ENCODE data around the gene SLC5A10. TPM values are rescaled to one million over a fixed set of nuclear protein-coding genes. Genes with fewer than 3 reads are reported as not detected.

Gene SLC5A10
- total RNA-seq, 1 experiment from 2014 or later = not detected

DNA sequence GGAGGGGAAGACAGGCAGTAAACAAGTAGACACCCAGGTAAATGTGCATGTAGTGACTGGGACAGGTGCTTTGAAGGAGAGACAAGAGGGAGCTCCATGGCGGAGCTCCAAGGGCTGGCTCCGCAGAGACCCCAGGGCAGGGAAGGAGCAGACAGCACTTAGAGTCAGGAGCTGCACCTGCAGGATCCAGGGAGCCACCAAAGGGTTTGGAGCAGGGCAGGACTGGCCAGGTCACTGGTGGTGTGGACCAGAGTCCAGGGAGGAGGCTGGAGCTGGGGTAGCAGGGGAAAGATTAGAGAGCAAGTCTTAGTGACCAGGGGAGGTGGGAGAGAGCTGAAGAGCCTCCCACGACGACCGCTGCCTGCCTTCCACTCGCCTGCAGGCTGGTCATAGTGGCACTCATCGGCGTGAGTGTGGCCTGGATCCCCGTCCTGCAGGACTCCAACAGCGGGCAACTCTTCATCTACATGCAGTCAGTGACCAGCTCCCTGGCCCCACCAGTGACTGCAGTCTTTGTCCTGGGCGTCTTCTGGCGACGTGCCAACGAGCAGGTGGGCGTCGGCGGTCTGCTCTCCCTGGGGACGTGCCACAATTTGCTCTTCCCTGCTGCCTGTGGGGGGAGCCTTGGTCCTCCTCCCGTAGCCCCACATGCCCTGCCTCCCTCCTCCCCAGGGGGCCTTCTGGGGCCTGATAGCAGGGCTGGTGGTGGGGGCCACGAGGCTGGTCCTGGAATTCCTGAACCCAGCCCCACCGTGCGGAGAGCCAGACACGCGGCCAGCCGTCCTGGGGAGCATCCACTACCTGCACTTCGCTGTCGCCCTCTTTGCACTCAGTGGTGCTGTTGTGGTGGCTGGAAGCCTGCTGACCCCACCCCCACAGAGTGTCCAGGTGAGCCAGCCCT lies 67.3 kb downstream of the SLC5A10 start:
- H3K9me3 ChIP-seq (ENCODE audit: control insufficient read depth, low read depth, low read length) = no peaks in the 10 kb centered on the region
- no CpG with 5 or more reads among the region's 27 CpGs for WGBS (ENCODE audit: extremely low coverage, insufficient read length, low lambda C conversion rate)
- no peak overlapping the region for H3K4me3 Mint-ChIP-seq
- H4K20me1 ChIP-seq (ENCODE audit: control insufficient read depth, insufficient read depth, insufficient read length) = no peaks in the 10 kb centered on the region
- no peak overlapping the region for H3K9ac ChIP-seq (ENCODE audit: extremely low read depth, insufficient read length, low read length)
- no peak overlapping the region; a peak in 1 of 7 replicates for H3K27ac Mint-ChIP-seq
- H4K5ac ChIP-seq (ENCODE audit: insufficient read length, low read depth, low read length) = no peak overlapping the region
- H3K4ac ChIP-seq (ENCODE audit: low read depth, low read length) = no peak overlapping the region
- H3K9me3 Mint-ChIP-seq = no peaks in the 10 kb centered on the region
- no peaks in the 10 kb centered on the region; the same call in 1 of the 2 replicates for H3K27me3 ChIP-seq (ENCODE audit: insufficient read depth, low read length)
- no peak overlapping the region for H2BK12ac ChIP-seq (ENCODE audit: insufficient read length, low read depth, low read length)
- no peak overlapping the region for H3K18ac ChIP-seq (ENCODE audit: insufficient read length, low read depth, low read length)
- no peaks in the 10 kb centered on the region for H3K4me1 ChIP-seq (ENCODE audit: insufficient read depth, low read length)
- H3K4me2 ChIP-seq (ENCODE audit: insufficient read depth, insufficient read length, low read length) = no peak overlapping the region
- H3K36me3 Mint-ChIP-seq (ENCODE audit: insufficient read depth in 1 of 3, low read depth in 3 of 3) = no peaks in the 10 kb centered on the region; a peak in 1 of 7 replicates
- no peaks in the 10 kb centered on the region for H3K79me1 ChIP-seq (ENCODE audit: insufficient read depth, low read depth, low read length, poor library complexity, severe bottlenecking)
- no peak overlapping the region for H3K27ac ChIP-seq (ENCODE audit: insufficient read length, low read depth, low read length)
- no peak overlapping the region for H2BK15ac ChIP-seq (ENCODE audit: low read depth, low read length)
- no peaks in the 10 kb centered on the region for H3K23me2 ChIP-seq (ENCODE audit: insufficient read length, low read depth, low read length, poor library complexity, severe bottlenecking)
- no peak overlapping the region for H2AK5ac ChIP-seq (ENCODE audit: insufficient read length, low read length)
- no peak overlapping the region for H3K23ac ChIP-seq (ENCODE audit: insufficient read length, low read depth, low read length)
- H2BK120ac ChIP-seq (ENCODE audit: low read depth, low read length, poor library complexity, severe bottlenecking) = no peak overlapping the region
- TF ChIP-seq, protein P1, sequence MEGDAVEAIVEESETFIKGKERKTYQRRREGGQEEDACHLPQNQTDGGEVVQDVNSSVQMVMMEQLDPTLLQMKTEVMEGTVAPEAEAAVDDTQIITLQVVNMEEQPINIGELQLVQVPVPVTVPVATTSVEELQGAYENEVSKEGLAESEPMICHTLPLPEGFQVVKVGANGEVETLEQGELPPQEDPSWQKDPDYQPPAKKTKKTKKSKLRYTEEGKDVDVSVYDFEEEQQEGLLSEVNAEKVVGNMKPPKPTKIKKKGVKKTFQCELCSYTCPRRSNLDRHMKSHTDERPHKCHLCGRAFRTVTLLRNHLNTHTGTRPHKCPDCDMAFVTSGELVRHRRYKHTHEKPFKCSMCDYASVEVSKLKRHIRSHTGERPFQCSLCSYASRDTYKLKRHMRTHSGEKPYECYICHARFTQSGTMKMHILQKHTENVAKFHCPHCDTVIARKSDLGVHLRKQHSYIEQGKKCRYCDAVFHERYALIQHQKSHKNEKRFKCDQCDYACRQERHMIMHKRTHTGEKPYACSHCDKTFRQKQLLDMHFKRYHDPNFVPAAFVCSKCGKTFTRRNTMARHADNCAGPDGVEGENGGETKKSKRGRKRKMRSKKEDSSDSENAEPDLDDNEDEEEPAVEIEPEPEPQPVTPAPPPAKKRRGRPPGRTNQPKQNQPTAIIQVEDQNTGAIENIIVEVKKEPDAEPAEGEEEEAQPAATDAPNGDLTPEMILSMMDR (conservative IDR thresholded peaks at IDR 0.05) = no peak
- no peak overlapping the region for H2BK20ac ChIP-seq (ENCODE audit: low read depth, low read length, poor library complexity, severe bottlenecking)
- no peak overlapping the region for H2AFZ ChIP-seq (ENCODE audit: low read length)
- peaks cover 7% of the 10 kb centered on the region for H3K27me3 Mint-ChIP-seq (ENCODE audit: low read depth)
- H3K14ac ChIP-seq (ENCODE audit: insufficient read depth, low read length) = peak overlapping the region; percentile 34; the same call in 1 of the 2 replicates
- no peak overlapping the region for H4K91ac ChIP-seq (ENCODE audit: insufficient read length, low read depth, low read length)
- no peak overlapping the region for H4K8ac ChIP-seq (replicated peaks; ENCODE audit: insufficient read length, low read depth, low read length)
- H3K4me1 Mint-ChIP-seq = peaks cover 6 to 23% of the 10 kb centered on the region in 2 experiments
- no peaks in the 10 kb centered on the region for H3K79me2 ChIP-seq (ENCODE audit: insufficient read depth, low read length)
- DNase-seq = no peak
- no peak overlapping the region for H3T11ph ChIP-seq (ENCODE audit: low read length)
- no peak overlapping the region for H2BK5ac ChIP-seq (ENCODE audit: insufficient read length, low read length)
- H3K56ac ChIP-seq (ENCODE audit: insufficient read length, low read depth, low read length) = no peak overlapping the region
